ENCODE measurements around the gene SPIRE1.

Gene SPIRE1

DNA sequence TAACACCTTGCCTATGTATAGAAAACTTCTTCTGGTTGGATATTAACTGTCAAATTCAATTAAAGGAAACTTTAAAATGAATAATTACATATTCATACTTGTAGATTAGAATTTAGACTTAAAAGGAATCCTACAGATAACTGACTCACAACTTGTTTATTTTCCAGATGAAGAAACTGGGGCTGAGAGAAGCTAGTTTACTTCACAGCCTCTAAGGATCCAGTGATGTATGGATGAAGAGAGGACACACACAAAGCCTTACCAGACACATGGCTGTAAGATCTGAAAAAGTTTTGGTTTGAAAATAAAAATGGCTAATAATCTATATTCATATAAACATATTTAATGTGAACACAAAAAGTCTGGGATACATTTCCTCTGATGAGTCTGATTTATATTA, 177.9 kb downstream of the SPIRE1 start:
- DNase-seq, result no peak

DNA sequence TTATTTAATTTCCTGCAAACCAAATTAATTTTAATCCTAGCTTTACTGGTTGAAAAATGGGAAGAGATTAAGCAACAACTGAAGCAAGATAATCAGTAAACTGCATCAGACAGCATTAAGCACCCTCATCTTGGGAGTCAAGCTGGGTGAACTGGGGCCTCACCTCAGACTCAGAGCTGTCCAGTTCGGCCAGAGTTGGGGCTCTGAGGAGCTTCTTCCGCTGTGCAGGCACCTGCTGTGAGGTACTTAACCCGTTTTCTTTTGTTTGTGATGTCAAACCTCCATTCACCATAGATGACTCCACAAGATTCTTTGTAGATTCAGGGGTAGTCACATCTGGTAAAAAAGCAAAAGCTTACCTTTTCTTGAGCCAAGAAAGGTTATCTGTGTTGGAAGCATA, 178.4 kb downstream of the SPIRE1 start:
- DNase-seq, result no peak

DNA sequence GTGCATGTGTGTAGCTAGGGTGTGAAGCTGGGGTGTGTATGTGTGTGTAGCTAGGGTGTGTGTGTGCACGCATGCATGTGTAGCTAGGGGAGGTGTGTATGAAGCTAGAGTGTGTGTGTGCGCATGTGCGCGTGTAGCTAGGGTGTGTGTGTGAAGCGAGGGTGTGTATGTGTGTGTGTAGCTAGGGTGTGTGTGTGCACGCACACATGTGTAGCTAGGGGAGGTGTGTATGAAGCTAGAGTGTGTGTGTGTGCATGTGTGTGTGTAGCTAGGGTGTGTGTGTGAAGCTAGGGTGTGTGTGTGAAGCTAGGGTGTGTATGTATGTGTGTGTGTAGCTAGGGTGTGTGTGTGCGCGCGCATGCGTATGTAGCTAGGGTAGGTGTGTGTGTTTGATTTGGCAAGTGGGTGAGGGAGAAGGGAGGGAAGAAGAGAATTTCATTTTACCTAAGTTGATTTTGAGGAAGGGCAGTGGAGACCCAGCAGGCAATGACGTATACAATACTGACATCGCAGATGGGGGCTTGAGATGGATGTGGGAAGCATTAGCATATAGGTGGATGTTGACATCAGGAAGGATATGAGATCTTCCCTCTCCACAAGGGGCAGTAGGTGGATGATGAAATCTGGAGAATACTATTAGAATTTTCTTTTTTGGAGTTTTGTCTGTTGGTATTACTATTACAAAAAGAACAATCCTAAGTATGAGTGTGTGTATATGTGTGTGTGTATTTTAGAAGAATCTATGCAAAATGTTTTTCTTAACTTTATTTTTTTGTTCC, 179.4 kb downstream of the SPIRE1 start:
- peak; percentile 75 for DNase-seq

DNA sequence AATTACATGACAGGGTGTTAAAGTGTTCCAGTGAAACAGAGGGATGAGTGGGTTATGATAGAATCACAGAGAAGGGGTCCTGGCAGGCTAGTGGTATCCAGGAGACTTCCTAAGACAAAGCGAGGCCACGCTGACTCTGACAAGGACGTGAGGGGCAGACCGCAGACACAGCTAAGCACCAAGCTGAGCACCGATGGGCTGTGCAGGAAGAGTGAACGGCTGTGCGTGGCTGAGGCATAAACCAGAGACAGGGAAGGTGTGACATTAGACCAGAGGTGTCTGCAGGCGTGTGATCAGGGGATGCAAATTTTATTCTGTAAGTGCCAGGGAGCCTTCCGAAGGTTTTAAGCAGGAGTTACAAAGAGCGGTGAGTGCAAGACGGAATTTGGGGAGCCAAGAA, 180.3 kb downstream of the SPIRE1 start:
- no peak for DNase-seq

DNA sequence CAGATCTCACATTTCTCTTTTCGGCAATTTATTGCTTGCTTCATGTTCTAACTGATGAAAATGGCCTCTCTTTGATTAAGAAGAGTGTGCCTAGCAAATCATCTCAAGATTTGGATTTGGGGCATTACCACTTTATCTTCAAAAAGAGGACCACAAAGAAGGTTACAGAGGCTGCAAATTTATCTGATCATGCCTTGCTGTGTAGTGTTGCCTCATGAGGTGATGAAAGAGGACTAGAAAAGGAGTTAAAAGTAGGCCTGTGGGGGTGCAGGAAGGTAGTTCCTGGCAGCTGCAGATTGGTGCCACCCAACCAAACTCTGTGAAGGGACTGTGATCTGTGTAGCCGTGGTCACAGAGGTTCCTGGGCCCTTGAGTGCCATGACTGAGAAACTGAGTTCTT, 181.0 kb downstream of the SPIRE1 start:
- no peak for DNase-seq

DNA sequence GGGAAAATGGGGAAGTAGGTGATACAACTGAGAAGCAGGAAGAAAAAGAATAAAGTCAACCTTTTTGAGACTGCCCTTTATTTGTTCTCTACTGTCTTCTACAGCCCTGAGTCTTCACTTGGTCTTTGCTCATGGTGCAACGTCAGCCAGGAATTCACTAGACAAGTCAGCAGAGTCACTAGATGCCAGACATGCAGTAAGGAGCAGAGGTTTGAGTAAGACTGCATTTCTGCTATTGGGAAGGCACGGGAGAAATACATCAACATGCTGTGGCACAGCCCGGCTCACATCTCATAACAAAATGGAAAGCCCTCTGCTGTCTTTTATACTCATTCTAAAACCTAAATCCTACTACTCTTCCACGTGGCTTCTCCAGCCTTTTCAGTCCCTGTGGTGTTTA, 183.0 kb downstream of the SPIRE1 start:
- DNase-seq, result no peak

DNA sequence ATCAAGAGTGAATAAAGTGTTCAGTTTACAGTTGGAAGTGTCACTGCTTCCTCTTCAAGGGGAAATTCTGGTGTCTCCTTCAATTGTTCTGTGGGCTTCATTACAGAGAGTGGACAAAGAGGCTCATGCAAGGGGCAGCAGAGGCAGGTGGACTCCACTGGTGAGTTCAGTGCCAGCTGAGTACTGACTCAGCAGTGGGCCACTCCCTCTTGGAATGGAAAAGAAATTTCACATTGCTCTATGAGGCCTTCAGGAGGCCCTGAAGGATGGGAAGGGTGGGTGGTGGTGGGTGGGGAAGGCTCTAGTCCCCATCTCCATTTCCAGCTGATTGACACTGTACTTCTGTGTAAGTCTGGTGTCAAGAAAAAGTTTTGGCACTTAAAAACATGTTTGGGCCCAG, 183.8 kb downstream of the SPIRE1 start:
- no peak for DNase-seq

DNA sequence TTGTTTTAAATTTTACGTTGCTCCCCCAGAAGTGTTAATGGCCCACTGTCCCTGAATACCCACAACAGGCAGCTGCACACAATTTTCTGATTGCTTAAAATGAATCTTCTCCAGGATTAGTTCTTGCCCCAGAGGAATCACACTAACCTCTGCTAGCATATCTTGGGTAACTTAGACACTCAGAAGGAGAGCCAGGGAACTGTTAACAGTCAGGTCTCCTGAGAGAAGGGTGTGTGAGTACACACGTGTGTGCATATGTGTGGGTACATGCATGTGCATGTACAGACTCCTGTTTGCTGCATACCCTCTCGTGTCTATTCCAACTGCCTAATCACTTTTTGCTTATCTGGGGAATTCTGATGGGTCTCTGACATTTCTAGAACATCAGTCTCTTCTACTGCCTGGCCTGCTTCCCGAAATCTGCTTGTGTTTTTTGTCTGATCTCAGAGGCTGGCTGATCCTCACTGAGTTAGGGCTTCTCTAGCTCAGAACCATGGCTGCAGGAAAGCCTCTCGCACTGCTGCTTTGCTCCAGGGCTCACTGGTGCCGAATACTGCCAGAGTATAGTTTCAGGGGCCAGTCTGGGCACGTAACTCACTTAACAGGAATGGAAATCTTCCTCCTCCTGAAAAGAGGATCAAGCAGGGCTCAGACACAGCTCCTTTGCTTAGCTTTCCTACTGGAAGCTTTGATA, 187.4 kb downstream of the SPIRE1 start:
- DNase-seq, result no peak

DNA sequence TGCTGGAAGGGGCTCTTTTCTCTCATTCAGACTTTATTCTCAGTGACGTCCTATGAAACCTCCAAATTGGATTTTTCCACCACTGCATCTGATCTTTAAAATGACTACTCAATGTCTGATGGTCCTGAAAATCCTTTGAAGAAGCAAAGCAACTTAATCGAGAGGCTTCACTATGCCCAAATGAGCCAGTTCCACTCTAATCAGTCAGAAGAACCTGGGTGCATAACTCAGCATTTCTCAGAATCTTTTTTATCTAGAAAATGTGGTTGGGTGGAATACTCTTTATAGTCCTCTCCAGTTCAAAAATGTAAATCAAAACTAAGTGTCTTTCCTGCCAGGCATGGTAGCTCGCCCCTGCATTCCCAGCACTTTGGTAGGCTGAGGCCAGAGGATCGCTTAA, 189.5 kb downstream of the SPIRE1 start:
- DNase-seq, result no peak

DNA sequence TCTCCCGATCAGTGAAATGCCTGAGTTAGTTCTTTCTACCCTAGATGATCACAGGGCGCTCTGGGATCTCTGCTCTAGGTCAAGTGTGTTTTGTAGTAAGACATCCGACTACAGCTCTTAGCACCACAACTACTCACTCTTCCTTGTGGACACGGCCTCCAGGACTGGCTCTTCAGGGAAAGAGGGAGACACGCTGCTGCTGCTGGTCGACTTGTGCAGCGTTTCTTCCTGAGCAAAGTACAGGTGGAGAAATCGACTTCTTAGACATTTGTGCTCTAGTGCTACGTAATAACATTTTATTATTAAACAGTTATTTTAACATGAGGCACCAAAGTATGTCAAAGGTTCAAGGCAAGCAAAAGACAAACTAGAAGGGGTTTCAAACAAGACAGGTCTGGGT, 193.2 kb downstream of the SPIRE1 start:
- DNase-seq, result no peak

DNA sequence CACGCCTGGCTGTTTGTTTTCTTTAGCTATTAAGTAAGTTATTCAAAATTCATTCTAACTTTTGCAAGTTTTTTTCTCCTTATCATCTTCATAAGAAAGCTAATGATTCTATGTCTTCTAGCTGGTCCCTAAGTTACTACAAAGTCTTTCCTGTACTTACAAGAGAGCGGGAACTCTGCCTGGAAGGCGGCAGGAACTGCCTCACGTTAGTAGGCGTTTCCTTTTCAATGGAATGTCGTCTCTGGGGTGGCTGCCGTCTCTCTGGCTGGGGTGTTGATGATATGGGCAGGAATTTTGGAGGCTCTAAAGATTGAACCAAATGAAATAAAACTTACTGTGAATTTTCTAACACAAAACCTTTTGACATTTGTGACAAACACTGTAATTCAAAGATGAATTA, 194.7 kb downstream of the SPIRE1 start:
- DNase-seq, result no peak

DNA sequence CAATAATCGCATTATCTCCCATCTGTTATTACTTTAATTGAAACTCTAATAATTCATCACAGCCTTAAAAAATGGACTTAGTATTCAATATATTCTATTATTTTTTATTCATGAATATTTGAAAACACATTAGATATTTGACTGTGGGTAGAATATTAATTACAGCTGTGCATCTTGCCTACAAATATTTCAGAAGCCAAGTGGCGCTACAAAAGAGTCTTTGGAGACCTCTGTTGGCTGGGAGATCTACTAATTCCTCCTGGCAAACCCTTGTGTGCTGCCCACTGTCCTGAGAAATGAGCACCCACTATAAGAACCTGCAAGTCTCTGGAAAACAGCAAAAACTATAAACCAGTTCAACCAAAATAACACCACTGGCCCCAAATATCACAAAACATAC, 195.7 kb downstream of the SPIRE1 start:
- DNase-seq, result no peak

DNA sequence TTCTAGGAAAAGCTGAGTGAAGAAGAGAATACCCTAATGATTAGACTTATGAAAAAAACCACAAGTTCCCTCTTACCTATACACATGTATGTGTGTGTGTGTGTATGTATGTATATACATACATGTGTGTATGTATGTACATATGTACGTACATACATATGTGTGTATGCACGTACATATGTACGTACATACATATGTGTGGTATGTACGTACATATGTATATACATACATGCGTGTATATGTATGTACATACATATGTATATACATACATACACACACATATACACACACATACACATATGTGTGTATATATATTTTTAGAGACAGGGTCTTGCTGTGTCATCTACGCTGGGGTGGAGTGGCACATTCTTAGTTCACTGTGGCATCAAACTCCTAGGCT, 196.6 kb downstream of the SPIRE1 start:
- DNase-seq, result no peak

DNA sequence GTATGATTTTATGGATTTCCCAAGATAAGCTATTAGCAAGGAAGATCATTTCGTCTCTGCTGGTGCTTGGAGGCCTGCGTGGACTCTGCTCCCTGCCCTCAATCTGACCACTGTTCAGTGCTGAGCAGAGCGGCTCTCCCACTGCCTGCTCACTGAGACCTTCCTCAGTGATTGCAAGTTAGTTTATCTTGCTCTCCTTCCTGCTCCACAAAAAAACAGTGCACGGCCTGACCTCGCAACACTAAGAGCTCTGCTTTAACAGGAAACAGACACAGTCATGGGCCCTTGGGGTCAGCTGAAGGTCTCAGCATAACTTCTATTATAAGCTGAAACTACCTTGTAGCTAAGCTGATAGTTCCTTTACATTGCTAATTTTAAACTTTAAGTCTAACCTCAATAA, 197.0 kb downstream of the SPIRE1 start:
- no peak for DNase-seq

DNA sequence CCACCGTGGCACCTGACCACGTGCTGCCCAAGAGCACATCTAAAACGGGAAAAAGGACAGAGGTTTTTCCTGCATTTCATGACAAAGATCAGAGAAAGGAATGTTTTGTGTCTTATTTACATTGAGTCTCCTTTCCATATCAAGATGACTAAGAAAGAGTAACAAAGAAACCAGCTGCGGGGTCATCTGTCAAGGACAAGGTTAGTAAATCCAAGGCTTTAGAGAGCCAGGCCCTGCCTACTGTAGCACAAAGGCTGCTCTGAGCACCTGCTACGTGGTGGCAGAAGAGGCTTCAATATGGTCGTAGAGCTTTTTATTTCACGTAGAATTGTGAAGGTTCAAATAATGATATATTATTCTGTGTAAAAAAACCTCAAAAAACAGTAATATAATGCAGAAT, 199.1 kb downstream of the SPIRE1 start:
- DNase-seq, result no peak

DNA sequence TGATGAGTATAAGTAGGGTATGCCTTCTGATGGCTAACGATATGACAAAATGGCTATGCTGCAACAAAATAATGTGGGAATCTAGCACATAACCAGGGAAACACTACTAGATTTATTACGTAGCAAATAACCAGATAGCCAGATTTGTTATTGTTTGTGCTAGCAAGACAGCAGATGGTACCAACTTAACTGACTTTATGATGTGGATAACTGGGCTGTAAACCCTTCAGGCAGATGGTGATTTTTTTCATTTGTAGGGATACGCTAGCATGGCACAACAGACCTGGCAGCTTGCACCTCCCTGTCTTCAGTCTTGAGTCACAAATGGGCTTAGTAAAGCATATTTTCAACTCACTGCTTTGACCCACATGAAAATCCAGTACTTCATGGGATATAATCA, 201.5 kb downstream of the SPIRE1 start:
- no peak for DNase-seq

DNA sequence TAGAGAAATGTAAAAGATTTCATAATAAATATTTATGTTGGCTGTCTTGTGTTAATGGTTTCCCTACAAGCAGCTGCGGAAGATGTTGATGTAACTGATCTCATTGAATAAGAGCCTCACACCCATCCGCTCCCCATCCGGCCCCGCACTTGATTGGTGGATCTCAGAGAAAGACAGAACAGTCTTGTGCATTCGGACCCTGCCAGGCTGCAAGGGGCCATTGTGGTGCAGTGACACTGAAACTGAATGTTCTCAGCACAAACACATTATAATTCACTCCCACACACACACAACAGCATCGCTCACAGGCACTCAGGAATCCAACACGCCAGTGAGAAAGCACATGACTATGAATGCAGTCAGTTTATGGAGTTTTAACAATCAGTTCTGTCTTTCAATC, 202.4 kb downstream of the SPIRE1 start:
- no peak for DNase-seq

DNA sequence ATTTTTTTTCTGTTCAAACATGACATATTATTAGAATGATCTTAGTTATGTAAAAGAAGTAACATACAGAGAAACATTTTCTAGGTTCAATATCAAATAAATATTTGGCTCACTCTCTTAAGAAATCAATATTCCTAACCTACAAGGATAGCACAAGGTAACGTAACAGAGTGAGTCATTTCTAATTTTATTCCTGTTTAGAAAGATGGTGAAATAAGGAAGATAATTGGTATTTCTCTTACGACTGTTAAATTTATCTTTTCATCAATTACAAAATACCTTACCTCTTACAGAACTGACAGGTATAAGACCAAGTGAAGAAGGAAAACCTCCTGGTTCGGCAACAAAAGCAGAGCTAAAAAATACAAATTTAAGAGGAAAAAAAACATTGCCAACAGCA, 205.1 kb downstream of the SPIRE1 start:
- DNase-seq, result no peak

DNA sequence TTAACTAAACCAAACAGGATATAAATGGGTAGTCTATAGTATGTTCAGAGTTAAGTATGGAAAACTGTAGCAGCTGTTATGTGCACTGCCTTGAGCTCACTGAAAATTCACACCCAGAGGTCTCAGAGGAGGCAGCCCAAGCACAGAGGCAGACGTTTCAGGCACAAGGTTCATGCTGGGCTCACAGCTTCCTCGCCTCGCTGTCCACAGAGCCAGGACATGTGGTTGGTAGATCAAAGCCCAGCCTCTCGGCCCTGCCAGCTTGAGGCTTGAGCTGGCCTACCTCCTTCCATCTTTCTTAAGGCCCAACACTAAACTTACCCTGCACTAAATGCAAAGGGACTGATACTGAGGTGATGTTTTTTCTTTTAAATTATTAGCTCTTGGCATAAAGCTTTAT, 206.5 kb downstream of the SPIRE1 start:
- DNase-seq, result no peak

DNA sequence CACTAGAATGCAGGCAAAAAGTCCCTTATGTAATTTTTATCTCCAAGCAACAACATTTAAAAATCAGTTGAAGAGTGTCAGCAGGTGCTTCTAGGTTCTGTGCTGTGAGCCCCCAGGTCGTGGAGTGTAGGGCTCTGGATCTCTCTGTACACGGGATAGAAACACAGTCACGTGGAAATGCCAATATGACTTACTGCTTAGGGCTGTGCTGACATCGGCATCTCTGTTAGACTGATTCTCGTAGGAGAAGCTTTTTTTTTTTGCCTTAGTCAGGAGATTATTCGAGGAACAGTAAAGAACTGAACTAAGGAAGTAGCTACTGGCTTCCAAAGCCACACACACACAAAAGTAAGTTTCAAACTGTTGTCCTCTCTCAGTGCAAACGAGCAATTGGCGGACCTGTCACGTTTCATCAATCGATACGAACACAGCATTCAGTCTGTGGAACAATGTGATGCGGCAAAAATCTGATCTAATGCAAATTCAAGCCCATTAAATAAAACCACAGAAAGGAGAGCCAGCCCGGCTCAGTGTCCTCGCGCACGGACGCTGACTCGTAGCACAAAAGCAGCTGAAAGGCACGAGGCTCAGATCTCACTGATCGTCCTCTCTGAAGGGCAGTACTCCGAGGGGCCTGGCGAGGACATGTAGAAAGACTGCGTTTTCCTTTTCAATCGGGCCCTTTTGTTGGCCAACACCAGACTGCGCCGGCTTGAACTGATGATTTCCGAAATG, 208.7 kb downstream of the SPIRE1 start:
- DNase-seq, result no peak

DNA sequence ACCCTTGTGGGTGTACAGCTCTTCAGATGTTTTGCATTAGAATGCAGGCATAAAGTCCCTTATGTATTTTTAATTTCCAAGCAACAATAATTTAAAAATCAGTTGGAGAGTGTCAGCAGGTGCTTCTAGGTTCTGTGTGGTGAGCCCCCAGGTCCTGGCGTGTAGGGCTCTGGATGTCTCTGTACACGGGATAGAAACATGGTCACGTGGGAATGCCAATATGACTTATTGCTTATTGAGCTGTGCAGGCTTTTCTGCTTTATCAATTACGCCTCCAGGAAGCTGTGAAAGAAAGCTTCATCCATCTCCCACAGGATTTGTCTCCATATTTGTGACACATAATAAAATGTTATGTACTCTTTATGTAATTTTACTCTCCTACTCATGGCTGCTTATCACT, 212.4 kb downstream of the SPIRE1 start:
- no peak for DNase-seq

DNA sequence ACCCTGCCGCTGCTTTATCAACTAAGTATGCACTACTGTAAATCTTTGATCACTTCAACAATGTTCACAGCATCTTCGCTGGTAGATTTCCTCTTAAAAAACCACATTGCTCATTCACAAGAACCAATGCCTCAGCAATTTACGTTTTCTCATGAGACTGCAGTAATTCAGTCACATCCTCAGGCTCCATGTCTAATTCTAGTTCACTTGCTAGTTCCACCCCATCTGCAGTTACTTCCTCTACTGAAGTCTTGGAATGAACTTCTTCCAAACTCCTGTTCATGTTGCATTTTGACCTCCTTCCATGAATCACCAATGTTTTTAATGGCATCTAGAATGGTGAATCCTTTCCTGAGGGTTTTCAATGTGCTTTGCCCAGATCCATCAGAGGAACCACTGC, 214.4 kb downstream of the SPIRE1 start:
- DNase-seq, result no peak

DNA sequence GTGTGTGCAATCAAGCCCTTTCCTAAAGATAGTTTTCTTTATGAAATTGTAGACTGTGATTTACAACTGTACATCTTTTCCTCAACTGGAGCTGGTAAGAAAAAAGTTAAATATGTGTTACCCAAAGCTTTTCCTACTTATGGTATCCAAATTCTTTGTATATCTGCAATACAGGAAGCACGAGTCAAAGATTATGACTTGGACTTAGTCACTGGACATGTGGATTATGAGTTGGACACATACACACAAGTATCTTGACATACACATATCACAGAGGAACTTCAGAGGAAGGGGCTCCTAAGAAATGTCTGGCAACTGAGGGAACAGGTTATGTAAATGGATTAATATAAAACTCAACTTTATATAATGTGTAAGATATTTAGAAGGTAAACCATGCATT, 215.0 kb downstream of the SPIRE1 start:
- DNase-seq, result no peak

DNA sequence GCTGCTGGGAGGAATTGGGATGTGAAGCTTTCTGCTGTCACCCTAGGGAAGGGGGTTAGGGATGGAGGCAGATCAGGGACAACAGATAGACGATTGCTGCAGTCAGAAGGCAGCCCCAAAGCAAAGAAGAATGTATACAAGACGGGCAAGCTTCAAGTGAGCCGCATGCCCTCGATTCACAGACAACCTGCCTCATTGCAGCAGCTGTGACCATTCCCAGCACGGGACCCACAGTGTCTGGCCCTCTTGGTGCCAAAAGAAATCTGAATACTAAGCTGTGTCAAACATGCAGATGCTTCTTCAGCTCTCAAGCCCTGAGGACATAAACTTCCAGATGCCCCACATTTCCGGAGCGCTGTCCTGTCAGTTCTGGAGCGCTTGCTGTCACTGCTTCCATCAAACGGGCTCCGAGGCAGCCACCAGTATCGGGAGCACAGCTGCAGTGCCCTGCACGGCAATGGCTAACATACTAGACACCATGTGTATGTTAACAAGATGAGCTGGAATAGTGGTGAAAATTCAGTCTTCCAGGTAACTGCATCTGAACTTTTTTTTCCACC, 216.4 kb downstream of the SPIRE1 start:
- no peak for DNase-seq

Data from SHP77 treated with DMSO at 0.1 percent for 48 hours (cell line).